NAMALWA (cell line): Measurements from ENCODE around the gene PRR27.

Experiments
- DNase-seq: peaks from one replicate; pipeline ENCODE4 v3.0.0-alpha.2; 2015; ENCODE audit warnings: low spot score

PRR27 gene

DNA sequence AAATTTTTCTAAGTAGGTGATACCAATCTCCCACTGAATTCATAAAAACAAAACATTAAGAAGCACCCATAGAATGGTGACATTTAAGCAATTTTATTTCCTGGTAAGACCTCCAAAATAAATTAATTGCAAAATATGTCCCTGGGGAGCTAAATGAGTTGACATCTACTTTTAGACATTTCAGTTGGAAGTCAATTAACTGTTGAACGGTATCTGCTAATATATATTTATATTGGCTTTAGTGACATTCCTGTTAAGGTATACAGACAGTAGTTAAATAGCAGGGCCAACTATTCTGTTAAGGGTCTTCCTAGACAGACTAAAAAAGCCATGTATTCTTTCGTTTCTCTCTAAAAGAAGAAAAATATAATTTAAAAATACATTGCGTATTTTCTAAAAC, at the start of gene PRR27:
Gene PRR27 (plus strand): TSS at position 301 of the 400 bp plus-strand sequence. CDS start 139 bp downstream, outside the sequence.
- DNase-seq, result no peak

DNA sequence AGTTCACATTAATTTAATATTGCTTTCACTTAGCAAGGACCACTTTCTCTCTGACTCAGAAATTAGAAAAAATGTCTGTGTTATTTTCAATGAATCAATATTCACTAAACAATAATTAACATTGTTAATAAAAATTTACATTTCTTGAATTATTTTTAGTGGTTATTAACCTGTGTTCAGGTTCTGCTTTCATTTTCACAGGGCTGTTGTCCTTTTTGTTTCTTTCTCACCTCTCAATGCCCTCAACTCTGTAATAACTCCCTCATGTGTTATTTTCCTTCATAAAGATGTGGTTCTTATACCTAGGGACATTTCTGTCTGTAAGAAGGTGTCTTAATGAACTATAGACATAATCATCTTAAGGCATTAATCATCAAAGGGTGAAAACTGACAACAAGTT, 43.1 kb upstream of the PRR27 start:
- no peak for DNase-seq

DNA sequence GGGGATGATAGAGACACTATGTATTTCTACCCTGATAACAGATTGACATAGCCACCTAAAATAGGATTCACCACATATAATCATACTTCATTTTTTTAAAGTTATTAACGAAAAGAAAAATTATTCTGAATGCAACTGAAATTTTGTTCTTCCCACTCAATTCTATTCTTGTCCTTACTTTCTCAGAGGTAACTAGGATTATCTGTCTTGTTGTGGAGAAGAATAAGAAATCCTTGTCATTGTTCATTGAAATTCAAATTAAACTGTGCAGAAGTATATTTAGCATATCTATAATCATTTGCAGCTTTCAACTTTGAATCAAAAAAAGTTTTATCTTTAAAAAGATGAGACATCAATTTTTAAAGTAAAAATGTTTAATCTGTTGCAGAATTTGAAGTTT, 40.4 kb upstream of the PRR27 start:
- no peak for DNase-seq

DNA sequence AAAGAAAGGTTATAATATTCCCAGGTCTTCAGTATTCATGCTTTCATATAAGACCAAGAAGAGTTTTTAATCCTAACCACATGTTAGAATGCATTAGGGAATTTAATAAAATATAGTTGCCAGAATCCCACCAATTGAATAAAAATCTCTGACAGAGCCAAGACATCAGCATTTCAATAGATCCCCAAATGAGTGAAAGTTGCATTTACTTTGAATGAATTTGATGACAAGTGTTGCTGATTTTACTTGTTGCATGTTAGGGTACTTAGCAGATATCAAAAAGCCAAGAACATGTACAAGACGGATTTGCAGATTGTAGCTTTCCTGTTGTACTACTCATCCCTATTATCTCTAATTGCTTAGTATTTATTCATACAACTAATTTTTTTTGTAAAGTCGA, 39.9 kb upstream of the PRR27 start:
- no peak for DNase-seq

DNA sequence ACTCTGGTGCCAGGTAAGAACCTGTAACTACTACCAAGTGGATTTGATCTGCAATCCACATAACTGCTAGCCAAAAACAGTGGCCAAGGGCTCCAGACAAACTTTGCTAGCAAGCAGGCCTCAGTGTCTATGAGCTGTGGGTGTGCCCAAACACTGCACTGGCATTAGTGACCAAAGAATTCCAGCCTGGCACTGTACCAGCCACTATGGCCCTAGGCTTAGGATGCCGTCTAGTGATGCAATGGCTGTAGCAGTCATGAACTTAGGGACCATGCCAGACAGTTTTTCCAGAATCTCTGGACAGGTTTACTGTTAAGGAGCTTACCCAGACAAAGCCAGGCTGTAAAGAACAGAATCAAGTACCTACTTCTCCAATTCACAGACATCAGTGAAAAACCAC, 33.7 kb upstream of the PRR27 start:
- DNase-seq, result no peak

DNA sequence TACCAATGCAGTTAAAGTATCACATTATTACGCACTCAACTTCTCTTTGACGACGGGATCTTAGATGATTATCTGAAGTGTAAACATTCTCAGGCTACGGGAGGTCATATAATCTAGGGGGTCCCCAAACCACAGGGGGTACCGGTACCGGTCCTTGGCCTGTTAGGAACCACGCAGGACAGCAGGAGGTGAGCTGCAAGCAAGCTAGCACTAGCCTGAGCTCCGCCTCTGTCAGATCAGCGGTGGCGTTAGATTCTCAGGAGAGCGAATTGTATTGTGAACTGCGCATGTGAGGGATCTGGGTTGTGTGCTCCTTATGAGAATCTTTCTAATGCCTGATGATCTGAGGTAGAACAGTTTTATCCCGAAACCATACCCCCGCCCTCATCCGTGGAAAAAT, 20.6 kb upstream of the PRR27 start:
- no peak for DNase-seq

DNA sequence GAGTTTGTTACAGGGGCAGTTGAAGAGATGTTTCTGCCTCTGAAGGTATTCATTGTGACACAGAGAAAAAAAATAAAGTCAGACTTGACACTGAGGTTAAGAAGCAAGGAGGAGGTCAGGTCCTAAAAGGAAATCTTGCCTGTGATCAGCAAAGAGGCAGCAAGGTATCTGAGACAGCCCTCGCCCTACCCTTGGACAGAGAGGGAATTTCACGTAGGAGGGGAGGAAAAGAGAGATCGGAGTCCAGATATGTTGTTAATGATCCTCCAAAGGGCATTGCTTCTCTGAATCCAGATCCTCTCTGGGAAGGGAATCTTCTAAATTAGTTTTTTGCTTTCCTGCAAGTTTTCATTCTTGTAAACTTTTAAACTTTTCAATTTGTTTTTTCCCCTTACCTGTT, 15.3 kb upstream of the PRR27 start:
- DNase-seq, result no peak

DNA sequence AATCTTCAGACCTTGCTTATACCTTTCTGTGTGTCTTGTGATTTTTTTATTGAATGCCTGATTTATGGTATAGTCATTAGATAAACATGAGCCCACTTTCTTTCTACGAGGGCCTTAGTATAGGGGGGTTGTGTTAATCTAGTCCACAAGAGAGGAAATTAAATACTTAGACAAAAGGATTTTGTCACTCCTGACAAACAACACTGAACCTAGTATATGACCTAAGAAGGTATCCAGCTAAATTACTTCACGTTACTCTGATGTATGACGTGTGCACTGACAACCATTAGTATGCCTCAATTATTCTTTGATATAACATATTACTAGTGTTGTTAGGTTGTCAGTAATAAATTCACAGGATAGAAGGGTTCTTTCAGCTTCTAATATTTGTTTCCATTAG, 2.8 kb upstream of the PRR27 start:
- no peak for DNase-seq

DNA sequence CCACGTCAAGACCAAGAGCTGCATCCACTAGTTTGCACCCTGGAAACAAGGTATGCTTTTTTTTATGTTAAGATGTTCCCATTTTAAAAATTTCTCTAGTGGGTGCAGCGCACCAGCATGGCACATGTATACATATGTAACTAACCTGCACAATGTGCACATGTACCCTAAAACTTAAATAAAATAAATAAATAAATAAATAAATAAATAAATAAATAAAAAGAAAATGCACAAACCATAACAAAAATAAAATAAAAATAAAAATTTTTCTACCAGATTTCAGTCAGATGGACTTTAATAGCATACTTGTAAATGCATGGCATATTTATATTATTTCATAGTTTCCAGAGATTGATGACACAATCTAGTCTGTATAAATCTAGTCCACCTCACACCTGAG, 1.9 kb upstream of the PRR27 start:
- no peak for DNase-seq

DNA sequence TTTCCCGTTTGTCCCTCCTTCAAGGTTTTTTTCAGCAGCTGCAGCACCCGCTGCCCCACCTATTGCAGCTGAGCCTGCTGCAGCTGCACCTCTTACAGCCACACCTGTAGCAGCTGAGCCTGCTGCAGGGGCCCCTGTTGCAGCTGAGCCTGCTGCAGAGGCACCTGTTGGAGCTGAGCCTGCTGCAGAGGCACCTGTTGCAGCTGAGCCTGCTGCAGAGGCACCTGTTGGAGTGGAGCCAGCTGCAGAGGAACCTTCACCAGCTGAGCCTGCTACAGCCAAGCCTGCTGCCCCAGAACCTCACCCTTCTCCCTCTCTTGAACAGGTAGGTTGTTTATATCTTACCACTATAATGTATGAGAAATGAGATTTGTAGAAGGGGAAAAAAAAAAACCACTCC, 4.5 kb downstream of the PRR27 start:
- peak; percentile 7 for DNase-seq

DNA sequence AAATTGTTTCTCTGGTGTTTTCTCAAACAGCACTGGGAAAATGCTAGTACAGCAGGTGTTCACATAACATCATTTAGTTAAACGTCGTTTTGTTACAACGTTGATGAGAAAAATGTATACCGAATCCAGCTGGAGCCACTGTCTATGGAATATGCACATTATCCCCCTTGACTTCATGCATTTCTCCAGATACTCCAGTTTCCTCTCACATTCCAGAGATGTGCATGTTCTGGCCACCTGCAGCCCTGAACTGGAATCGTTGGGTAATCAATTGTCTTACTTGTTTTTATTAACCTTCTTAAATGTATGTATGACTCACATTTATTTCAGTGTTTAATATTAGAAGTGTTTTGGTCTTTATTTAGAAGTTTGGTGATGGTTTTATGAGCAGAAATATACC, 23.1 kb downstream of the PRR27 start:
- DNase-seq, result no peak

DNA sequence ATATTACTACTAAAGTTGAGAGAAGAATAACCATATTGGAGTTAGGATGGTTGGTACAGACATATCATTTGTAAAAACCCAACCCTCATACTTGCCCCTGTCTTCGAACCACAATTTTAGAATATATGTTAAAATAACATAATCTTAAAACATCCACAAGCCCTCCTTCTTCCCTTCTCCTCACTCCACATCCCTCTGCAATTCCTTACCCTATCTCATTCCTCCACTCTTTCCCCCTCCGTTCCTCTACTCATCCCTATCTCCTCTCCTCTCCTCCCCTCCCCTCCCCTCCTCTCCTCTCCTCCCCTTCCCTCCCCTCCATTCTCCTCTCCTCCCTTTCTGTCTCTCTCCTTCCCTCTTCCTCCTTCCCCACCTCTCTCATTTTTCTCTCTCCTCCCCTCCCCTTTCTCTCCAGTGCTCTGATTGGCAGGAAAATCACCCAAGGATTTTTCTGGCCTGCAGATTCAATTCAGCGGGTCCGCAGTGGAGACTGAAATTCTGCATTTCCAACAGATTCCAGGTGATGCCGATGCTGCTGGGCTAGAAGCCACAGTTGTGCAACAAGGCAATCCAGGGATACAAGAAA, 24.1 kb downstream of the PRR27 start:
- no peak for DNase-seq

DNA sequence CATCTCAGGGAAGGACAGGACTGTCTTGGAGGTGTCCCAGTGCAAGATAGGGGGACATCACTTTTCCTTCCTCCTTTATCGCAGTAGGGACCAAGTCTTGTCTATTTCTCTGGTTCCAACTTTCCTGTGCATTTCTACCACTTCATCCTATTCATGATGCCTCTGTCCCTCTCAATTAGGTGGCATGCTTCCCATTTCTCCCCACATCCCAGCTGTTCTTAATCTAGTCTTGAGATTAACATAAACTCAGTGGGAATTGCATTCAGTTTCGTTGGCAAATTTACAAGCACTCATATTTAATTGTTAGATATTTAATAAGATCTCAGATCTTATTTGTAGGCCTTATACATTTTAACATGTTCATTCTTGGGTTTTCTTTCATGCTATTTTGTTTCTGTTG, 25.8 kb downstream of the PRR27 start:
- no peak for DNase-seq

DNA sequence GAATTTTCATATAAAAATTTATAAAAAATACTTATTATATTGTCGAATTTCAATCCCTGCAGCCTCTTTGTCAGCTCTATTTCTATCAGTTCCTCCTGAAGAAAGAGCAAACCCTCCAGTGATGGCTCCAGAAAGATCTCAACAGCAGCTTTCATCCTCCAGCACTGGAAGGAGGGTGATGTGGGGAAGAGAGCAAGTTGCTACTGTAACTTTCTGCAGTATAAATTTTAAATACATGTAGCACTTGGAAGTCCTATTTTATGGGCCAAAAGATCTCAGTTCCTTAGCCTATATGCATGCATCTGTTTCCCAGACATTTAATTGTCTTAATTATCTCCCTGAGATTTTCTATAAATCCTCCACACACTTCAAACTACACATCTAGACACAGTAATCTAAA, 27.8 kb downstream of the PRR27 start:
- DNase-seq, result no peak

DNA sequence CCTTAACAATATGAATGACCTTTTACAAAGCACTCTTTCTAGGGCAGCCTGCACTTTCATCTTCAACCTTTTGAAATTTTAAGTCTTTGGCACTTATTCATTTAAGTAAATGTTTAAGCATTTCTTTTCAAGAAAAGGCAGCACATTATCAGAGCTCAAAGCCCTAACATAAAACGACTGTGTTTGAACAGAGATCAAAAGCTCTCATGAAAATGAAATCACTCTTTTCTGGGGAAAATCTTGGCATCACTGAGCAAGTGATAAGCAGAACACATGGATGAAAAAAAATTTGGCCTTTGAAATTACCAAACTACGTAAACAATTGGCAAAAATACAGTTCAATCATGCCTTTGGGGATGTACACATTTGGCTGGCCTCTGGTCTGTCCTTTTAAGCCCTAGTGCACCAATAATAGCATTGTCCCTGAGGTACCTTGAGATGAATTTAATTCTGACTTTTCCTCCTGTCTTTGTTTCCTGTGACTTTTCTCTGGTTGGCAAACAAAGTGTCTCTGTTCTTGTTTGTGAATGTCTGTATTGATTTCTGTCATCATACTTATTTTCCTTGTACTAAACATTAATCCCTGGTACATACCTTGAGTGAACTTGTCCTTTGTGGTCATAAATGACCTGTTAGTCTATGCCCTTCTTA, 28.6 kb downstream of the PRR27 start:
- DNase-seq, result no peak

DNA sequence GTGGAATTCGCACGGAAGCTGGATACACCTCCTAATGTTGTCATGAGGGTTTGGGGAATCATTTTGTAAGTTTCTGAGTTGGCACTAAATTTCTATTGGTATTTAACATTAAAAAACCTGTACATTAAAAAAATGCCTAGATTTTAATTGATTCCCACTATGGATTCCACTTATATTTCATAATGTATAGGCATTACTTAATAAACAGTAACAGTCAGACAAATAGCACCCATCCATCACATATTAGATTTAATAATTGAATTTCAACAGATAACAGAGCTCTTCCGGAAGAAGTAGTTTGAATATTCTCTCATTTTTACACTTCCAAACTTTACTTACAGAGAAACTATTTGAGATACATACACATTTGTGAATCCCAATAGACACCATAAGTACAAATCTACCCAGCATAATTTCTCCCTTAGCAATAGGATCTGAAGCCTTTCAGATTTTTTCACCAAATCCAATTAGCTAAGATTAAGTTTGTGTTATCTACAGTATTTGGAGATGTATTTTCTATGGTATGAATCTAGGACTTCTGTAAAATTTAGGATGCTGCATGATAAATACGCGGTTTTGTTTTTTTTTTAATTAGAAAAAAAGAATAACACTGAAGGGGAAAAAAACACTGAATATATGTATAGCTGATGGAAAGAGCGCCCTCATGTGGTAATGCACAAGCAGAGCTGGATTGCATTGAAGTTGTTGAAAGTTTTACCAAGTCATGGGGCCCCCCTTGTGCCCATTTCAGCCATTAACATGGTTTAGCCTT, 29.3 kb downstream of the PRR27 start:
- peak; percentile 76 for DNase-seq

DNA sequence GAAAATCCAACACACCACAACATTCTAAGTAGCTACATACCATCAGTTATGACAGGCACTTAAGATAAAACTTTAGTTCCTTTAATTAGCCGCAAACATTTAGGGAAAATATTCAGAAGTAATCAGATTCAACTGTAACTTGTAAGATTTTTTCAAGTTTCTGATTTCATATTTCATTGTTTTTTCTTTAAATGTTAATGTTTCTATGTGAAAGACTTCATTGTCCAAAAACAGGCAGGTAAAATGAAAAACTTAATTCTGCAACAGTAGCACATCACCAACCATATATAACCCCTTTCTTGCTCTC, 29.9 kb downstream of the PRR27 start:
- DNase-seq, result no peak

DNA sequence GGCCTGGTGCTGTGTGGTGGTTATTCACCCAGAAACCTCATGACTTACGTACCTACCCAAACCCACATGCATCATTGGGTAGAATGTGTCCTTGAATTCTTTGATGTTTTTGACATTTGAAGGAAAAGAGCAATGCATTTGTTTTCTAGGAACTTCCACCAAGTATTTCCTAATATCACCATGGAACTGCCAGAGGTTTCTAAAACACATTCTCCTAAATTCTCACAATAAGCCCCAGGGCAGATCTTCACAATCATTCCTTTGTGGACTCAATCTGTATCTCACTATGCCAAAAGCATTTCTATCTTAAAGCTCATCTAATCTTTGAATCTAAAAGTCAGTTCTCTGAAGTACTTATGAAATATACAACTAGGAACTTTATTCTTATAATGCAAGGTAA, 33.2 kb downstream of the PRR27 start:
- DNase-seq, result no peak

DNA sequence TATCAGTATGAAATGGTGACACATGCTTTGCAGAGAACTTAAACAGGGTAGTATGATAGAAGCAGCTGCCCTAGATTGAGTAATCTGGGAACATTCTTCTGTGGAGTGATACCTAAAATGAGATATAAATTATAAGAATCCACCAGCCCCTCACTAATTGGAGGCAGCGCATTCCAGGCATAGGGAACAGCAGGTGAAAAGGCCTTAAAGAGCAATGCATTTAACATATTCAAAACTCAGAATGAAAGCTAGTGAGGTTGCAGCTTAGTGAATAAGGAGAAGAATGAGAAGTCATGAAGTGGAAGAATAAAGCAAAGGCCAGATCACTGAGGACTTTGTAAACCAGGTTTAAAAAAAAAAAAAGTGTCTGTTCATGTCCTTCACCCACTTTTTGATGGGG, 36.5 kb downstream of the PRR27 start:
- no peak for DNase-seq

DNA sequence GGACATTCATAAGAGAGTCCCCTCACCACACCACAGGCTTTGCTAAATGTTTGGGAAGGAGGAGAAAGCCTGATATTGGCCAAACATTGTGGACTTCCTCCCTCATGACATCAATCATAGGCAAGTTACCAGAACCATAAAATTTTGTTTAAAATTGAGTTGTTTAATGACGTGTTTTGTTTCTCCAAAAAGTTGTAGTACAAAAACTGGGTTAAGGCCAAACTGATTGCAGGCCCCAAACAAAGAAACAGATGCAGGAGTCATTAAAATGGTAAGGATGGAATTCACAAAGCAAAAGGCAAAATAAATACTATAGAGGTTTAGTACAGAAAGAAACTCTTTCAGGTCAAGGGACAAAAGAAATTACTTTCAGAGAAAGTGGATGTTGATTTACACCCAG, 37.6 kb downstream of the PRR27 start:
- no peak for DNase-seq

DNA sequence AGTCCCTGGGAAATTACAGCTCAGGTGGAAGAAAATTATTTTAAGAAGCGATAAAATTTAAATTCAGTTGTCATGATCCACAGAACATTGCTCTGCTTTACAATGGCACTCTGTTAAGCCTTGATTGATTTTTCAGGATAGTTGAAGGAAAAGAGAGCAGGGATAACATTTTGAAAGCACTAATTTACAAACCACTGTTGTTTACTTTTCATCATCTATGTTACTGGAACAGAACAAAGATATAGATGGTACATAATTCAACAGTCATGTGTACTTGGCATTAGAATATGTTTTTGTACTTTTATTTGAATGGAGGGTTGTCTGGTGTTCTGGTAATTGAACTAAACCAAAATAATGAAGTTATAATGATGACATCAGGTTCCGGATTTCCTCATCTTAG, 38.9 kb downstream of the PRR27 start:
- DNase-seq, result no peak

DNA sequence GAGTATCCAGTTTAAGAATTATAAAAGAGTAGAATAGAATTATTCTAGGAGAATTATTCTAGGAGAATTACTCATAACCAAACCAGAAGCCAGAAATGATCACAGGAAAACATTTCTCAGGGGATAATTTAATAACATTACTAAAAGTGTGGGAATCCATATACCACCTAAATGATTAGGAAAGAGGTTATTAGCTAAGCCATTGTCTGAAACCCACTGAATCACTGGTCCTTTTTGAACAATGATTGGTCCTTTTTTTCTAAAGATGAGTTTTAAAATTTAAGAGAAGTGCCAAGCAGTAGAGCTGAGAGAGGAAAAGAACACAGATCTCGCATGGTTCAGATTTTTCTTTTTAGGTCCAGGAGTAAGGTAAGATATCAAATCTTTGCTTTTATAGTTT, 41.4 kb downstream of the PRR27 start, which contains the start of gene ODAM:
Gene ODAM (plus strand): TSS at position 301 of the 400 bp plus-strand sequence. CDS start 819 bp downstream, outside the sequence.
- no peak for DNase-seq

DNA sequence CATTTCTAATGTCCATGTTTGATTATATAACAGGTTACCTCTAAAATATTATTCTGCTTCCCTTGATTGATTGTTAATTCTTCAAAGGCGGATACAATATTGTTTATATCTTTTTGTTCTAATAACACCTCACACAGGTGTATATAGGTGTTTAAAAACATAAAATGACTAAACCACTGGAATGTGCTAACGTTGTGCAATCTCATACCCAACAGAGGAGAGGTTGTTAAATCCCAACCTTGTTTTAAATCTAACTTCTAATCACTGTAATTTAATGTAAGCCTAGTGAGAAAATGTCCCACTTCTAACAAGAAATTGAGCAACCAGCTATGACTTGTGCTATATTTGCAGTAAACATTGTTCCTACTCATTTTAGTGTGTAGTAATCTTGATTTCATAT, 42.8 kb downstream of the PRR27 start:
- DNase-seq, result no peak

DNA sequence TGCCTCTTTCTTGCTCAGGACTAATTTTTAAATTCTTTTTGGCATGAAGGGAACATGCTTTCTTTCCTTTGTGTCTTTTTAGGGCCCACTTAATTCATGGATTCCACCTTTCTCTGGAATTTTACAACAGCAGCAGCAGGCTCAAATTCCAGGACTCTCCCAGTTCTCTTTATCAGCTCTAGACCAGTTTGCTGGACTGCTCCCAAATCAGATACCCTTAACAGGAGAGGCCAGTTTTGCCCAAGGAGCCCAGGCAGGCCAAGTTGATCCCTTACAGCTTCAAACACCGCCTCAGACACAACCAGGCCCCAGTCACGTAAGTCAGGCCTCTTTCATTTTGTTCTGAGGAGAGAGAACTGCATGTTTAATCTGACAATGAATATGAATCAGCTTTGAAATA, 43.8 kb downstream of the PRR27 start:
- DNase-seq, result no peak
